T-helper 2 cell treated with Interferon-gamma antibody and Interleukin-4, amounts not matched to agents 100 ng/mL and 5 ng/mL, for 36 hours (primary cell): Measurements from ENCODE around the gene PTPRT. TPM values are rescaled to one million over a fixed set of nuclear protein-coding genes. Genes with fewer than 3 reads are reported as not detected.

Source experiments
- intact Hi-C: fragments of 100-400 bp; cut with micrococcal nuclease; formaldehyde crosslinking; loops from one replicate; pipeline ENCODE4 v1.15.1; 2023
- total RNA-seq: library from RNA; stranded (reverse); gene quantifications from 2 replicates; pipeline ENCODE4 v1.2.3, GENCODE V29; 2022

Gene PTPRT
- total RNA-seq, 1 donor from 2014 or later, result not detected

DNA sequence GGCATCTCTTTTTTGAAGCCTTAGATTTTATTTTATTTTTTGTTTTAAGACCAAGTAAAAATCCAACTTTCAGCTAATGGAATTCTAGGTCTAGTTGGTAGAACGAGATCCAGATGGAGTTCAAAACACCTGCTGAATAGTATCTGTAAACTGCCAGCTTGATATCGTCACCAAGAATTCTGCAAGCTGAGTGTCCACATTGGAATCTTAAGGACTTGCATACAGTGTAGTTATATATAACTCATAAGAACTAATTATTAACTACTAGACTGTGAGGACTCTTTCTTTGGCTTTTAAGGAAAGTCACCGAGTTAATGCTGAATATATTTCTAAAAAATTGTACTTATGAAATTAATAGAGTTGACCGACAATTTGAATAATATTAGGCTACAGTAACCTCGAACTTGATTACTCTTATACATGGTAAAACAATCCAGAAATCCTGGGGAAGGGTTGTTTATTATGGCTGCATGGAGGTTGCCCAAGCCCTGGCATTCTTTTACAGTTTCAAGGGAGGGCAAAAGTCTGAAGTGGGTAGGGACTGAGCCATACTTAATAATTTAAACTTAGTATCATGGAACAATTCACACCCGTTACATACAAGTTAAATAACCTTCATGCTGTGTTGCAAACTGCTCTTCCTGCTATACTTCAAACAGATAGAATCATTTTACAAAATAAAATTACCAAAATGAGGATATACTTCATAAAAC is 553.9 kb downstream of the PTPRT start:
- intact Hi-C loops, result no loop called here

DNA sequence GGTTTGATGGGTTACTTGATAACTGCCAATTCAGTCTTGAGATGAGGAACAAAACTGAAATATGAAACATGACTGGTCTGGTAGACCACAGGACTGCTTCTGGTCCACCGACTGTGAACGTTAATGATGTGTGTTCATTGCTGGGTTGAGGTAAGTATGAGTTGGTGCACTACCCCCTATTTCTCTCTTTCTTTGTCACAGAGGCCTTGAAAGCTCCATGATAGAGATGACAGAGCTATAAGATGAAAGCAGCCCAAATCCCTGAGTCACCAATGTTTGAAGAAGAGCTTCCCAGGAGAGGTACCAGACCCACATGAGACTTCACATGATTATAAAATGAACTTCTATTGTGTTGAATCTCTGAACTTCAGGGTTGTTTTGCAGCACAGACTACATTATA is 555.5 kb downstream of the PTPRT start:
- intact Hi-C loops, result no loop called here

DNA sequence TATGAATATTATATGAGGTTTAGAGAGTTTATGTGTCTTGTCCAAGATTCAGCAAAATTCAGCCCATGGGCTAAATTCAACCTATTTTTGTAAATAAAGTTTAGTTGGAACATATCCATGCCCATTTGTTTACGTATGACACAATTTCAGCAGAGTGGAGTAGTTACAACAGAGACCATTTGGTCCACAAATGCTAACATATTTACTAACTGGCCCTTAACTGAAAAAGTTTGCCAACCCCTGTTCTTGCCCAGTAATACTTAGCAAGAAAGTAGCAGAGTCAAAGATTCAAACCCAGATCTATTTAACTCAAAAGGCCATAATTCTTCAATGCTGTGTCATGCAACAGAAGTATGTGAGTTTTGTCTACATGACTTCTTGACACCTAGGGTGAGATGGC is 561.0 kb downstream of the PTPRT start:
- intact Hi-C loops, result no loop called here

DNA sequence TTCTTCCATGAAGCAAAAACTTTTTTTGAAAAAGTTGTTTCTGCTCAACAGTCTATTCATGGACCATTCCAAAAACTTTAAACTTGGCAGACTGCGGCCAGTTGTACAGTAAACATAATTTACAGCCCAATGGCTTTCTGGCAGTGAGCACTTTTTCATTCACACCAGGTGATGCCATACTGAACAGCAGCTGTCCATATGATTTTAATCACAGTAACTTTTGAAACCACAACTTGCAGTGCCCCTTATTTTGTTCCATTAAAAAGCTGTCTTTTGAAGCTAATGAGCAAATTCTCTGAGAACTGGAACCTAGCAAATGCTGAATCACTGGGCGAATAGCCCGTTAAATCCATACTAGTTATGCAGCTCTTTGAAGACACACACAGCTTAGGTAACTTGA is 576.6 kb downstream of the PTPRT start:
- intact Hi-C loops, result no loop called here

DNA sequence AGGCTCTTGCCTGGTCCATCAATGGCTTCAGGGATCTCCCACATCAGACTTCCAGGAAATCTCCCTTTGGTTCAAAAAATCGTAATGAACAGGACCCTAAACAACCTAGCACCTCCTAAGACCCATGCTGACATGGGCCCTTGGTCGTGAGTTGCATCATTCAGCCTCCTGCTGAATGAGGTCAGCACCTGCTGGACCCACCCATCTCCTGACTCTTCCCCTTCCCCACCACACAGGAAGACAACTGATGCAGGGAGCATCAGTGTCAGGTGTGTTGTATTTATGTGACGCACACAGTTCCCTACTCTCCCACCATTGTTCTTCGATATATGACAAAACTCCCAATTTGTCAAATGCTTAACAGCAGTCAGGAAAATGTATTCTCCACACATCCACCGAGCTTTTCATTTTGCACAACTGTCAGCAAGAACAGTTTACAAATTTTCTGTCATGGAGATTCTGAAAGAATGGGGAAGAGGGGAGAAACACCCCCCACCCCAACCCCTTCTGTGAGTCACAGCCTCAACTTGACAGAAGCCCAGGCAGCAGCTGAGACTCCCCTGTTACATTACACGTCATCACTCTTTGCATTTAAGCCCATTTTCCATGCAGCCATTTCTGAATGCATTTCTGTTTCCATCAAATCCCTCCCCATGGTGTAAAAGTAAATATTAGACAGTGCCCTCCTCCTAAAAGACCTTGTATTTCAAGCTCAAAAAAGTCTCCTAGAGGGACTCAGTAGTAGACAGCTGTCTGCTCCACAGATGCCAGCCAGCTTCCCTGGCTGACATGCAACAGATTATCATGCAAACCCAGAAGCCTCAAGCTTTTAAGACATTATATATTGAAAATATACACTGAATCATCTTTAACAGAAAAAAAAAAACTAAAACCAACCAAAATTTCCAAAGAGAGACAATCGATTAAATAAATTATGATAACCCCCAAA is 577.5 kb downstream of the PTPRT start:
- intact Hi-C loops, result no loop called here

DNA sequence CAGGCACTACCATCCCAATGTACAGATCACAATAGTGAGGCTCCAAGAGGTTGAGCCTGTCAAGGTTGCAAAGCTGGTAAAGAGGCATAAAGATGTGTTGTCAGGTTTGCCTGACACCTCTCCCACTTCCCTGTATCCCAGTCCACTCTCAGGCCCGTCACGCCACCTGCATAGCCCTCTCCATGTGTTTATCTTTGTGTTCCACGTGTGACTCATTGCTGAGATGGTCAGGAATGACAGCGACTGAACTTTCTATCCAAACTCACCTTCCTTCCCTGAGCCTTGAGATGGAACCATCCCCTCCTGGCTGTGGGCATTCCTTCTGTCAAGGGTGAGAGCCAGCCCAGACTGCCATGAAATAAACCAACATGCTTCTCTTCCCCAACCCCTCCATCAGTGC is 578.3 kb downstream of the PTPRT start:
- intact Hi-C loops, result no loop called here

DNA sequence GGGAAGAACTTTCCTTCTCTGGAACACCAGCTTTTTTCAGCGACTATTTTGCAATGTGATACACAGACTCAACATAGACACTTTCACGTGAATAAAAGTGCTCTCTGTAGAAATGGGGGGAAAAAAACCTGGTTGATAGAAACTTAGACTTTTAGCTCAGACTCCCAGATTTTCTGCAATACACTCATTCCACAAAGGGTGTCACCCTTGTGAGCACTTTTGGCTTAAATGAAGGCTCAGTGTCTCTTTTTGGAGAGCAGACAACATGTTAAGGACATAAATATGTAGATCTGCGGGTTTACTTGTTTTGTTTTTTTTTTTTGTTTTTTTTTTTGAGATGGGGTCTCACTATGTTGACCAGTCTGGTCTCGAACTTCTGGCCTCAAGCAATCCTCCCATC is 579.6 kb downstream of the PTPRT start:
- intact Hi-C loops, result no loop called here

DNA sequence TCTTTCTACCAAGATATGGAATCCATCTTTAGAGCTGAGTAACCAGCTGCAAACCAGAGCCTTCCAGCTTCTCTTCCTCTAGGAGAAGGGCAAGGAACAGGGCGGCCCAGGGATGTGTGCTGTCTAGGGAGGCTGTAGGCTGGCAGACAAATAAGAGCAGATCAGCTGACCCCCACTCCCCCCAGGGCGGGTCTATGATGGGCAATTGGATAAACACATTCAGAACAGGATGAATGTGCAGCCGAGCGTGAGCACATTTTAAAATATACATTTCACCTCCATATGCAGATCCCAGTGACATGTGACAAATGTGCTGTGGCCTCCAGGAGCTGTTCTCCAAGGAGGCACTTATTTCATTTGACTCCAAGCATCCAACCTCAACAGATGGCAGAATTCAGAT is 580.1 kb downstream of the PTPRT start:
- intact Hi-C loops, result no loop called here

DNA sequence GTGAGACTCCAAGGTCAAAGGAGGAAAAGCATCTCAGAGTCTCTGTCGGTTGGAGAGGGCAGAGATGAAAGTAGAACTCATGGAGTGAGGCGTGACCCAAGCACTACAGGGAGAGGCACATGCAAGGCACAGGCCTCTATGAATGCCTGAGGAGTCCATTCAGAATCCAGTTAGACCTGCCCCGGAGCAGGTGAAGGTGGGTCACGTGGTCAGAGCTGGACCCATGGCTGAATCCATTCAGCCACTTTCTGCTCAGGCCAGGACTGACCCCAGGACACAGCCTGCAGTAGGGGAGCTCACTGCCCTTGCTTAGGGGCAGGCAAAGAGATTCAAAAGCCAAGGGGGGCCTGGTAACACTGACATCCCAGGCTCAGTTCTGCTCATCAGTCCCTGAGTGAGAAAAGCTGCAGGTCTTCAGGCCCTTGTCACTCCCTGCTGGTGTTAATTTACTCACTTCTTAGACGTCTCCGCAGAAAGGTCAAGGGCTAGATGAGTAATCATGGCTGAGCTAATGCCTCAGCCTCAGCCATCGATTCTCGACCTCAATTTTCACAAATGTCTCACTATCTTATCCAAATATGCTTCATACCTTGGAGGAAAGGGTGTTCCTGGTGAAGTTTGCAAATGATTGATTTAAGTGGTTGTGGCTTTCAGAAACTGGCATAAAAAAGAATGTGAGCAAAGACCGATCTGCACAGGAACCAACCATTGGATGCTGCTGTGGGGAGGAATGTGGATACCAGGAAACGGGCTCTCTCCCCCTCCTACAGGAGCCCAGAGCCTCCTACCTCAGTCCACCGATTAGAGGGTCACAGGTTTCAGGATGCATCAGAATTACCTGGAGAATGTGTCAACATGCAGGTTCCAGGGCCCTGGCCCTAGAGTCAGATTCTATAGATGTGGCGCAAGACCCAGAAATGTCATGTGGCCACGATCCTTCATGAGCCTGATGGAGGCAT is 584.4 kb downstream of the PTPRT start:
- intact Hi-C loops, result no loop called here

DNA sequence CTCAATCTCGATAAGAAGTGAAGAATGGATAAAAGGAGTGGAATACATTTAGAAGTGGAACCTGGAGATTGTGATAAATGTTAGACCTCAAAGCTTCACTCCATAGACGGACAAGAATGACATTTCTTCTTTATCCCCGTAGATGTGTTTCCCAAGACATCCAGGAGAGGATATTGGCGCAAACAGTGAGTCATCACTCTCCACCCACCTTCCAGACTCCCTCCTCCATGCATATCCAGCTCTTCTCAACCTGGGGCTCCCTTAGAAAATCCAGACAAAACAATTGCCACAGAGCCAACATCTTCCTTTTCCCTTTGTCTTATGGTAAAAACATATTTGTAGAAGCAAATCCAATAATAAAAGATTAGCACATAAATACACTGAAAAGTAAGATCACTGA is 586.1 kb downstream of the PTPRT start:
- intact Hi-C loops, result no loop called here

DNA sequence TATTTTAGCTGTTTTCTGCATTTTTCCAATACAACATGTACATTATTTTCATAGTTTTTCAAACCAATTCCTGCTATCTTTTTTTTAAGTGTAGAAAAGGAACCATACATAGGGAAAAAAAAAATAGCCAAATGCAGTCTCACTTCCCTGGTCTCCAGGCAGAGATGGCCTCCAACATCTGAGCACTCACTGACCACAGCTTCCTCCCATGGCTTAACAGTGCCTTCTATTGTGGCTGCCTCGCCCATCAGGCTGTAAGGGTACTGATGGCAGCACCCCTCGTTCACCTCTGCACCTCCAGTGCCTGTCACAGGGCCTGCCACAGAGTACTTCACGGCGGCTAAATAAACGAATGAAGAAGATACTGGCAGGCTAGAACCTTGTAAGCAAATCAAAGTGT is 591.1 kb downstream of the PTPRT start:
- intact Hi-C loops, result no loop called here

DNA sequence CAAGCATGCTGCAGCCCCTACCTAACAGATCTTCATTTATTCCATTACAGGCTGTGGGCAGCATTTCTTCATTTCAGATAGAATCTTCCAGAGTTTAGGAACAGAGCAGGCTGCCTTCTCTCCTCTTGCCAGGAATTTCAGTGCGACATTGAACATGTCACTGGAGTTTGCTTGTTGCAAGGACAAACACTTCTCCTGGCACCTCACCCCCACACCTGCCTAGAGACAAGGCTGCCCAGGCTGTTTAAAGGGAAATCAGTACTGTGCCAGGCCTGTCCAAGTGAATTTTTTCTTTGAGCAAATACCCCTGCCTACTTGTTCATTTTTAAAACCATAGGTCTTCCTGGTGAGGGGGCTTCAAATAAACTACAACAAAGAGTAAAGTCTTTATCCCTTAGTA is 594.1 kb downstream of the PTPRT start:
- intact Hi-C loops, result no loop called here

DNA sequence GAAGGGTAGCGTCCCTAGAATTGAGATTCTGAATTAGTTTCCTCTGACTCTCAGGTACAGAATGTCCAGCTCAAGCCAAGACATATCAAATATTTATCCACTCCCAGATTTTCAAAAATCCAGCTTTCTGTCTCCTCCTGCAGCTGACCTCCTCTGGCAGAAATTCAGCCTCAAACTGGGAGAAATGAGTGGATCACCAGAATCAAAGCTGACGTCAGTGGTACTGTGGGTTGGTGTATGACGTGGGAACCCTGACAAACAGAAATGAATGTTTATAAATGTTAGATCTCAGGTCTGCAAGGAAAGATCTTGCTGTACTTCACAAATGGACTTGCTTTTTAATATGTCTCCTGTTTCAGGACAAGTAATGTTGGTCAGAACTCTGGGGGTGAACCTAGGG is 595.0 kb downstream of the PTPRT start:
- intact Hi-C loops, result no loop called here

DNA sequence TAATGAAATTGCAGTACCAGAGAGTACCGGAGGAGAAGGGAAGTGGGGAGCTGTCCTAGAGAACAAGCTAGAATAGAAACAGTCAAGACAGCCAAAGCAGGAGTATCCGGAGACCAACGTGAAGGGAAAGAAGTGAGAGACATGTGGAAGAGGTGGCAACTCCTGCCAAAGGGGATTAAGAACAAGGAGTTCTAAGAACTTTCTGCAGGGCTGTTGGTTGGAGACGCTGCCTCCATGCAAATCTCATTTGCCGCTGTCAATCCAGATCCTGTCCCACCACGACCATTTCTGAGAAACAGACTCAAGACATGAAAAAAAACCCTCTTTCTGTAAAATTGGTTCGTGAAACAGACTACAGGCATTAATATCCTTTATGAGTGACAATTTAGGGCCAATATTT is 595.7 kb downstream of the PTPRT start:
- intact Hi-C loops, result no loop called here

DNA sequence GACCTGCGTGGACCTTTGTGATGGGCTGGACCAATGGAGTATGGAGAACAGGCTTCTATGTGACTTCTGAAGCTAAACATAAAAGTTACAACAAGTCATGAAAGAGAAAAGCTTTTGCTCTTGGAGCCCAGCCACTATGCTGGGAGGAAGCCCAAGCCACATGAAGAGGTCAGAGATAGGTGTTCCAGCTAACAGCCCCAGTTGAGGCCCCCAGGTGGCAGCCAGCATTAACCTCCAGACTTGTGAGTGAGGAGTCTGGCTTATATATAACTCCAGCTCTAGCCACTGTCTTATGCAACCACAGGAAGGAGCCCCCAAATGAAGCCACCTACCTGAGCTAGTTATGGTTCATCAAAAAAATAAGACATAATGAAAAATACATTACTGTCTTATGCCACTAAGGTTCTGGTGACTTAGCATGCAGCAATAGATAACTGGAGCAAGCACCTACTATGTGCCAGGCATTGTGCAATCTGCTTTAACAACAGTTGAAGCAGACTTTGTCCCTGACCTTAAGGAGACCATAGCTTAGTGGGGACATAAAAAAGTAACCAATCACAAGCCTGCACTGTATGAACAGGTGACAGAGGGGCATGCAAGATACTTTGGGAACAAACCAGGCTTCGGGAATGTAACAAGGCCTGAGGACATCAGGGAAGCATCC is 599.6 kb downstream of the PTPRT start:
- intact Hi-C loops, result no loop called here

DNA sequence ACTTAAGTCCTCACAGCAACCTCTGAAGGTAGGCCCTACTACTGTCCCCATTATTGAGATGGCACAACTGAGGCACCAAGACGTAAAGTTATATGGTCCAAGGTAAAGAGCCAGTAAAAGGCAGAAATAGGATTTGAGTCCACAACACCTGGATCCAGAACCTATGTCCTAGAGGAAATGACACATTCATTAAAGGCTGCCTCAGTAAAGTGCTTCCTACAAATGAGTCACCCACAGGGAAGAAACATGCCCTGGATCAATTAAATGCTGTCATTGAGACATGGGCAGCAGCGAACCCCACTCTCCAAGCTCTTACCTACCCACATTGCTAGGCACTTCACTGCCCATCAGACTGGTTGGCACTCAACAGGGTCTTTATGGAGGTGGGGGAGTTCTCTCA is 600.9 kb downstream of the PTPRT start:
- intact Hi-C loops, result no loop called here

DNA sequence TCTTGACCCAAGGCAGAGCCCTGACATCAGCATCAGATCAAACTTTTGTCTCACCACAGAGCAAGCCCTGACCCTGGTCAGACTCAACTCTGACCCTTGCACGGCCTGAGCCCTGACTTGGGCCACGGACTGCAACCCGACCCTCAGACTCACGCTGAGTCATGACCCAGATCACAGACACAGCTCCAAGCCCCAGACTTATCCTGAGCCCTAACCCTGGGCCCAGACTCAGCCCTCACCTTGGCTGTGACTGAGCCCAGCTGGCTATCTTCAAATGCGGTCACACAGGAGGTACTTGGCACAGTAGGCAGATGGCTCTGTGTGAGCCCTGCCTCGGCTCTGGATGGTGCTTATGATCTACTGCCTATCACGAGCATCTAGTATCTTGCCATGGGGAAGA is 602.3 kb downstream of the PTPRT start:
- intact Hi-C loops, result no loop called here

DNA sequence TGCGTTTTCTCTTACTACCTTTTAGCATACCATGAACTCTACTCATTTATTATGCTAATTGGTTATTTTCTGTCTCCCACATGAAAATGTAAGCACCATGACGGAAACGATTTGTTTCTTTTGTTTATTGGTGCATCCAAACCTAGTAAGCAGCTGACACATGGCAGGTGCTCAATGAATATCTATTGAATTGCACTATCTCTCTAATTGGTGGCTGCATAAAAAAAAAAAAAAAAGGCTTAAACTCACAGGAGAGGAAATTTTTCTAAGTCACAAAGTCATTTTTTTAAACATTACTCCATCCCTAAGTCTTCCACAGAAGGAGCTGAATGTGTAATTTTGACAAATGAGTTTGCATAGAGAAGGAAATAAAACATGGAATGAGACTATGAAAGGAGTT is 608.4 kb downstream of the PTPRT start:
- intact Hi-C loops, result no loop called here

DNA sequence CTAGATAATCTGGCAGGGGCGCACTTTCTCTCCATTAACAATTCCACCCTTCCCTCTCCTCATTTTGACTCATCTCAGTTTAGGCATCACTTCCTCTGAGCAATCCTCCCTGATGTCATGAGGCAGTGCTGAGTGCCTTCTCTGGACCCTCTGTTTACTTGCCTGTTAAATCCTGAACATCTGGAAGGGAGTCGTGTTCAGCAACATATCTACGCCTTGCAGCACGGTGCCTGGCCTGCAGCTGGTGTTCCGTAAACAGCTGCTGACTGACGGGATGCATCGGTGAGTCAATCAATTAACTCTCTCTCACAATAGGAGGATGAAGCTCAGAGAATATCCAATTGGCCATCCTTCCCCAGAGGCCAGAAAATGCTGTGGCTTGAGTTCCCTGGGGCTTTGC is 613.5 kb downstream of the PTPRT start:
- intact Hi-C loops, result no loop called here

DNA sequence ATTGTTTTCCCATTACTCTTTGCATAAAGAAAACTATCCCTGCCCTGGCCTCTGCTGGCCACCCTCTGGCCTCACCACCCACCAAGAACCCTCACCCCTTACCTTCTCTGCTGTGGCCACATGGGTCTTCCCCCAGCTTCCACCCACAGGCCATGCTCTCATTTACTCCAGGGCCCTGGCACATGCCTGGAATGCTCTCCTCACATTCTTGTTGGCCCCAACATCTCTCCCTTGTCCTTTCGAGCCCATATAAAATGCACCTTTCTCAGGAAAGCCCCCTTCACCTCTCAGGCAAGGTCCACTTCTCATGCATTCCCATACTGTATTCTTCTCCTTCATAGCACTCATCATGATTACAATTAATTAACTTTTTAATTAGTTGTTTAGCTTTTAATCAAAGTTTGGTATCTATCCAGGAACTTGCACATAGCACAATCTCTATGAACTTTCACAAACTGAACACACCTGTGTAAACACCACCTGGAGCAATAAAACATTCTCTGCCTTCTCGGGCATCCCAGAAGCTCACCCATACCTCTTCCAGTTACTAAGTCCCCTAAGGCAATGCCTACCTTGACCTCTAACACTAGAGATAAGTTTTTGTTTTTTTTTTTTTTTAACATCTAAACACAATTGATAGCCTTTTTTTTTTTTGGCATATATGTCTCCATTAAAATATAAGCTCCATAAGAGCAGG is 617.2 kb downstream of the PTPRT start:
- intact Hi-C loops, result no loop called here
